ENCODE measurements around the gene PNPLA7. TPM values are rescaled to one million over a fixed set of nuclear protein-coding genes. Genes with fewer than 3 reads are reported as not detected.

The PNPLA7 gene
- total and polyA plus RNA-seq, 2 of the 4 experiments (the other 2 are of a cell fraction), result under 0.01 to 0.89 TPM

DNA sequence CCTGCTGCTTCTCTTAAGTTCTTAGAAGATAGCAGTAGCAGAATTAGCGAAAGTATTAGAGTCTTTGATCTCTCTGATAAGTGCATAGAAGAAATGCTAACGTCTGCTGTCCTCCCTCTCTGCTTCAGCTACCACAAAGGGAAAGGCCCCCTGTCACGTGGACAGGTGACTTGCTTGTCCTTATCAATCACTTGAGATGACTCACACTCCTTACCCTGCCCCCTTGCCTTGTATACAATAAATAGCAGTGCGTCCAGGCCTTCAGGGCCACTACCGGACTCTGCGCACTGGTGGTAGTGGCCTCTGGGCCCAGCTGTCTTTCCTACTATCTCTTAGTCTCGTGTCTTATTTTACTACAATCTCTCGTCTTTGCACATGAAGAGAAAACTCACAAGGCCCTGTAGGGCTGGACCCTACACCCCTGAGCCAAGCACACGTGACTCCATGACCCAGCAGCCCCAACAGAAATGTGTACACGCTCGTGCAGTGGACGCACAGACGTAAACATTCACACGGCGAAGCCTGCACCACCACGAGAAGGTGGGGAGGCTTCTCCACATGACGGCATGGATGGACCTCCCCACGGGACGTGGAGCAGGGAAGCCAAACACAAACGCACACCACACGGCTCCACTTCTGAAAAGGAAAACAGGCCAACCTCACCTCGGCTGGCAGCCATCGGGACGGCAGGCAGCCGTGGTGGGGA lies 38.3 kb downstream of the PNPLA7 start:
- intact Hi-C loops (cut with micrococcal nuclease) (no loop called here), dilution Hi-C loops (cut with HindIII; ENCODE audit: low sequenced_read_pairs, unreplicated experiment) (no loop called here), in situ Hi-C loops (cut with MboI; ENCODE audit: low sequenced_read_pairs) (no loop called here)
- H2AFZ ChIP-seq (replicated peaks; ENCODE audit: low read length, poor library complexity), result no peak overlapping the region
- H3K9ac ChIP-seq (ENCODE audit: low read depth, low read length), result no peak overlapping the region
- no peak overlapping the region for H3K4ac ChIP-seq (ENCODE audit: low read depth, low read length)
- POLR2A ChIA-PET (ENCODE audit: unreplicated experiment), result no interaction called here
- H2AK5ac ChIP-seq (ENCODE audit: low read depth, low read length), result no peak overlapping the region
- WGBS, 2 experiments (ENCODE audit: extremely low coverage in 2 of 2, insufficient read length in 1 of 2), result 72% methylated on average over 5 of the region's 25 CpGs; no CpG with 5 or more reads in 1 of the 2 experiments
- TF ChIP-seq CTCF (conservative IDR thresholded peaks at IDR 0.05; ENCODE audit: low read depth, low read length) (no peak), CHD1 (IDR thresholded peaks at IDR 0.05; ENCODE audit: low read depth, low read length) (no peak), BHLHE40 (IDR thresholded peaks at IDR 0.05; ENCODE audit: low read depth, low read length) (no peak), RCOR1 (IDR thresholded peaks at IDR 0.05; ENCODE audit: insufficient replicate concordance, low read length) (no peak), RAD21 (IDR thresholded peaks at IDR 0.05; ENCODE audit: low read length) (no peak), RFX5 (IDR thresholded peaks at IDR 0.05; ENCODE audit: low read depth, low read length) (no peak), CEBPB (IDR thresholded peaks at IDR 0.05; ENCODE audit: low read depth, low read length) (no peak), FOS (IDR thresholded peaks at IDR 0.05; ENCODE audit: low read depth, low read length) (no peak), MAZ (IDR thresholded peaks at IDR 0.05; ENCODE audit: borderline replicate concordance, low read depth, low read length) (no peak), POLR2A (IDR thresholded peaks at IDR 0.05; ENCODE audit: low read depth, low read length) (no peak), MAFK (IDR thresholded peaks at IDR 0.05; ENCODE audit: low read depth, low read length) (no peak), NFE2L2 (IDR thresholded peaks at IDR 0.05; ENCODE audit: low read depth, low read length) (no peak), SMC3 (IDR thresholded peaks at IDR 0.05; ENCODE audit: low read depth, low read length) (no peak)
- TF ChIP-seq, protein P1, sequence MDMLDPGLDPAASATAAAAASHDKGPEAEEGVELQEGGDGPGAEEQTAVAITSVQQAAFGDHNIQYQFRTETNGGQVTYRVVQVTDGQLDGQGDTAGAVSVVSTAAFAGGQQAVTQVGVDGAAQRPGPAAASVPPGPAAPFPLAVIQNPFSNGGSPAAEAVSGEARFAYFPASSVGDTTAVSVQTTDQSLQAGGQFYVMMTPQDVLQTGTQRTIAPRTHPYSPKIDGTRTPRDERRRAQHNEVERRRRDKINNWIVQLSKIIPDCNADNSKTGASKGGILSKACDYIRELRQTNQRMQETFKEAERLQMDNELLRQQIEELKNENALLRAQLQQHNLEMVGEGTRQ (IDR thresholded peaks at IDR 0.05; ENCODE audit: low read depth, low read length), result no peak
- H3K56ac ChIP-seq (ENCODE audit: extremely low read depth, insufficient read depth, low read length), result no peak overlapping the region
- H2BK120ac ChIP-seq (ENCODE audit: low read depth, low read length), result no peak overlapping the region
- DNase-seq (no peak), ATAC-seq (ENCODE audit: low read depth) (no peak)
- no peaks in the 10 kb centered on the region for H4K20me1 ChIP-seq (ENCODE audit: insufficient read depth, low read length)
- H3K27ac ChIP-seq (ENCODE audit: insufficient read depth, low read length), result no peak overlapping the region
- no peak overlapping the region for H3K18ac ChIP-seq (ENCODE audit: low read depth, low read length)
- H3K23ac ChIP-seq (ENCODE audit: low read depth, low read length), result no peak overlapping the region
- H2BK15ac ChIP-seq (ENCODE audit: low read depth, low read length), result no peak overlapping the region
- H3K4me2 ChIP-seq (ENCODE audit: low read depth, low read length), result no peak overlapping the region
- CTCF ChIA-PET, result no interaction called here
- H3K79me1 ChIP-seq (ENCODE audit: low read depth in 1 of 2, low read length in 2 of 2), result no peaks in the 10 kb centered on the region
- H2BK5ac ChIP-seq (ENCODE audit: low read depth, low read length, poor library complexity, severe bottlenecking), result no peak overlapping the region
- H4K91ac ChIP-seq (ENCODE audit: insufficient read depth, low read depth, low read length), result no peak overlapping the region
- H3K9me1 ChIP-seq (ENCODE audit: insufficient read depth, low read length), result no peaks in the 10 kb centered on the region
- no TSS peak for BruUV-seq (replicated peaks)
- peaks cover 2% of the 10 kb centered on the region; the same call in 1 of the 2 replicates for H3K9me3 ChIP-seq (ENCODE audit: control insufficient read depth, insufficient read depth, low read length)
- H4K8ac ChIP-seq (ENCODE audit: low read depth in 2 of 2, low read length in 2 of 2), result no peak overlapping the region
- H3K27me3 ChIP-seq (ENCODE audit: control insufficient read depth, insufficient read depth, low read length), result no peaks in the 10 kb centered on the region
- H3K36me3 ChIP-seq (ENCODE audit: control insufficient read depth, insufficient read depth, low read length), result no peaks in the 10 kb centered on the region
- H3K4me1 ChIP-seq (ENCODE audit: control insufficient read depth, insufficient read depth, low read length), result no peaks in the 10 kb centered on the region
- H3K4me3 ChIP-seq (ENCODE audit: insufficient read depth, low read depth, low read length), result no peak overlapping the region
- no peak overlapping the region for H4K5ac ChIP-seq (ENCODE audit: low read depth, low read length)
- H2BK20ac ChIP-seq (ENCODE audit: low read depth, low read length), result no peak overlapping the region
- no peak overlapping the region for H3K14ac ChIP-seq (replicated peaks; ENCODE audit: low read depth, low read length)
- H2AK9ac ChIP-seq (replicated peaks; ENCODE audit: low read depth, low read length, poor library complexity), result peak overlapping the region; percentile 37

Measured in IMR-90 (cell line).